MM.1S (cell line): ENCODE data around the gene DUSP7.

Experiments used
- DNase-seq: peaks from one replicate; pipeline ENCODE4 v3.0.0-alpha.2; 2015
- H2AFZ ChIP-seq: fragments of 300-600 bp; sonication (generic); 2 replicates; pipeline ENCODE4 v1.6.0; 2016; ENCODE audit warnings: antibody characterized with exemption, low read length
- H3F3A ChIP-seq: fragments of 300-600 bp; sonication (generic); 2 replicates; pipeline ENCODE4 v1.6.1; 2016; ENCODE audit warnings: mild to moderate bottlenecking, antibody characterized with exemption, low read length, moderate library complexity, mixed read lengths; ENCODE audit not compliant: insufficient read depth
- H3K27ac ChIP-seq: fragments of 300-600 bp; sonication (generic); 2 replicates; pipeline ENCODE4 v1.5.1; 2016; ENCODE audit warnings: mild to moderate bottlenecking, low read length
- H3K27me3 ChIP-seq: fragments of 300-600 bp; sonication (generic); replicated peaks from 2 replicates; pipeline ENCODE4 v1.6.0; 2016; ENCODE audit warnings: low read length; ENCODE audit not compliant: insufficient read depth
- H3K36me3 ChIP-seq: fragments of 300-600 bp; sonication (generic); replicated peaks from 2 replicates; pipeline ENCODE4 v1.6.1; 2016; ENCODE audit warnings: mild to moderate bottlenecking, low read length, mixed read lengths; ENCODE audit not compliant: insufficient read depth
- H3K4me1 ChIP-seq: fragments of 300-600 bp; sonication (generic); 2 replicates; pipeline ENCODE4 v1.6.1; 2016; ENCODE audit warnings: low read length, mixed read lengths
- H3K4me2 ChIP-seq: fragments of 300-600 bp; sonication (generic); 2 replicates; pipeline ENCODE4 v1.6.0; 2016; ENCODE audit warnings: low read depth, low read length
- H3K4me3 ChIP-seq: fragments of 300-600 bp; sonication (generic); 2 replicates; pipeline ENCODE4 v1.5.1; 2016; ENCODE audit warnings: low read length, mixed read lengths
- H3K79me2 ChIP-seq: fragments of 300-600 bp; sonication (generic); 2 replicates; pipeline ENCODE4 v1.6.1; 2016; ENCODE audit warnings: mixed run types, low read length, mixed read lengths
- H3K9ac ChIP-seq: fragments of 300-600 bp; sonication (generic); 2 replicates; pipeline ENCODE4 v1.6.1; 2016; ENCODE audit warnings: low read length, mixed read lengths
- H3K9me2 ChIP-seq: fragments of 300-600 bp; sonication (generic); replicated peaks from 2 replicates; pipeline ENCODE4 v1.6.1; 2016; ENCODE audit warnings: mild to moderate bottlenecking, low read length, mixed read lengths; ENCODE audit not compliant: insufficient read depth
- H3K9me3 ChIP-seq: fragments of 300-600 bp; sonication (generic); replicated peaks from 2 replicates; pipeline ENCODE4 v1.6.1; 2016; ENCODE audit warnings: mild to moderate bottlenecking, low read length, mixed read lengths; ENCODE audit not compliant: insufficient read depth
- H4K20me1 ChIP-seq: fragments of 300-600 bp; sonication (generic); 2 replicates; pipeline ENCODE4 v1.6.1; 2016; ENCODE audit warnings: mild to moderate bottlenecking, low read length, moderate library complexity, mixed read lengths; ENCODE audit not compliant: insufficient read depth
- EZH2 ChIP-seq: fragments of 300-600 bp; sonication (generic); optimal IDR thresholded peaks from 2 replicates; pipeline ENCODE3; 2017; ENCODE audit warnings: low read depth, mild to moderate bottlenecking, antibody characterized with exemption, low read length, mixed read lengths
- EZH2phosphoT487 ChIP-seq: fragments of 300-600 bp; sonication (generic); IDR thresholded peaks from 2 replicates; pipeline ENCODE4 v1.6.1; 2018; ENCODE audit warnings: antibody characterized with exemption, low read length
- TF ChIP-seq, protein P1 (sequence below): fragments of 300-600 bp; sonication (generic); IDR thresholded peaks from 2 replicates; pipeline ENCODE4 v1.5.1; 2016; ENCODE audit warnings: antibody characterized with exemption, low read length, mixed read lengths

Gene DUSP7

DNA sequence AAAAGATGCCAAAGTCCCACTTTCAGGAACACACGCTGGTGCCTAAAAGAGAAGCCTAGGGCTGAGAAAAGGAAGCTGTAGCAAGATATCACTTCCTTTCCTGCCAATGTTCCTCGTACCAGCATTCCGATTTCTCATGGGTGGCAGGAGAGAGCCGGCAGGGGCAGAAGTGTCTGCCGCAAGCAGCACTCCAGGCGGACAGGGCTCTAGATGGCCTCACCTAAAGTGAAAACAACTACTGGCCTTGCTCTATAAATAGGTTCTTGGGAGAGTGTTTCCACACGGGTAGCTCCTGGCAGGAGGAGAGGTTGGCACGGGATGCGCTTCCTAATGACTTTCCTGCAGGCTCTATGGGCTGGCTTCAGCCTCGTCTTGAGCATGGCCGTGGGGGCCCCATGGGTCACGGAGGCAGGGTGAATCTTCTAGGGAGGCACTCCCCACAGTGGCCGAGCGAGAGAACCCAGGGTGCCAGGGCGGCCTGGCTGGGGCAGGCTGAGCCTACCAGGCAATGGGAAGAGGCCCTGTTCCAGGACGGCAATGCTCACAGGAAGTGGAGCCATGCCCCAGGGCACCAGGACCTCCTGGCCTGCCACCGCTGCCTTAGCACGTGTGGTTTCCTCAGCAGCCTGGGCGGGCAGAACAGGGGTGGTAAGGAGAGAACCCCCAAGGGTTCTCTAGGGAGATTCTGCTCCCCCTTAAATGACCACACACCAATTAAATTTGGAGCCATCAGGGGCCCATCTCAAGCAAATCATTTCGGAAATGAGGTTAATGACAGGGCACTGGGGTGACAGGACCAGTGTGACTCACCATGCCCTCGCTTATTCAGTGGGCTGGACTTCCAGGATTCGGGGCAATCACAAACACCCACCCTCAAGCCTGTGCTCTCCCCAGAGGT is 14.6 kb upstream of the DUSP7 start:
- Histone ChIP-seq H3K9me3 (no peaks in the 10 kb centered on the region), H3K9me2 (no peaks in the 10 kb centered on the region), H2AFZ (no peak overlapping the region), H3K4me2 (no peak overlapping the region), H3K4me1 (no peaks in the 10 kb centered on the region), H3K79me2 (no peaks in the 10 kb centered on the region), H3K4me3 (no peak overlapping the region), H3K27ac (no peak overlapping the region), H3K27me3 (no peaks in the 10 kb centered on the region), H4K20me1 (no peaks in the 10 kb centered on the region), H3K9ac (no peak overlapping the region), H3K36me3 (no peaks in the 10 kb centered on the region), H3F3A (no peaks in the 10 kb centered on the region)
- no peak for DNase-seq
- no peak for TF ChIP-seq EZH2
- TF ChIP-seq, protein P1, sequence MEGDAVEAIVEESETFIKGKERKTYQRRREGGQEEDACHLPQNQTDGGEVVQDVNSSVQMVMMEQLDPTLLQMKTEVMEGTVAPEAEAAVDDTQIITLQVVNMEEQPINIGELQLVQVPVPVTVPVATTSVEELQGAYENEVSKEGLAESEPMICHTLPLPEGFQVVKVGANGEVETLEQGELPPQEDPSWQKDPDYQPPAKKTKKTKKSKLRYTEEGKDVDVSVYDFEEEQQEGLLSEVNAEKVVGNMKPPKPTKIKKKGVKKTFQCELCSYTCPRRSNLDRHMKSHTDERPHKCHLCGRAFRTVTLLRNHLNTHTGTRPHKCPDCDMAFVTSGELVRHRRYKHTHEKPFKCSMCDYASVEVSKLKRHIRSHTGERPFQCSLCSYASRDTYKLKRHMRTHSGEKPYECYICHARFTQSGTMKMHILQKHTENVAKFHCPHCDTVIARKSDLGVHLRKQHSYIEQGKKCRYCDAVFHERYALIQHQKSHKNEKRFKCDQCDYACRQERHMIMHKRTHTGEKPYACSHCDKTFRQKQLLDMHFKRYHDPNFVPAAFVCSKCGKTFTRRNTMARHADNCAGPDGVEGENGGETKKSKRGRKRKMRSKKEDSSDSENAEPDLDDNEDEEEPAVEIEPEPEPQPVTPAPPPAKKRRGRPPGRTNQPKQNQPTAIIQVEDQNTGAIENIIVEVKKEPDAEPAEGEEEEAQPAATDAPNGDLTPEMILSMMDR, result no peak
- TF ChIP-seq EZH2phosphoT487, result no peak

DNA sequence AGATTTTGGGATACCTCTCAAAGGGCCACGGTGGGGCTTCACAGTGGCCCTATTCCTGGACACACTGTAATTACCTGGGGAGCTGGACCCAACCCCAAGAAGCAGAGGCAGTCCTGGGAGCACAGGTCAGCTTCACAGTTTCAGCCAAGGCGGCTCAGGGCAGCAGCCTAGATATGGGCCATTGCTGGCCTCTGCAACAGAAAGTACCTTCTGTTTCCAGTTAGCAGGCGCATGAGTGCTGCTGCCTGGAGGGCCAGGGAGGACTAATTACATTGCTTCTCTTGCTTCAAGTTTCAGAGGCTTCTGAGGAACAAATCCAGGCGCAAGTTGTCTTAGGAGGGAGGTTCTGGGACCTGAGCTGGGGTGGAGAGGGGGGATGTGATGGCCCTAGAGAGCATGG is 13.5 kb upstream of the DUSP7 start:
- no peak overlapping the region for H3K27ac ChIP-seq
- H3K4me1 ChIP-seq, result no peaks in the 10 kb centered on the region
- no peaks in the 10 kb centered on the region for H3F3A ChIP-seq
- no peaks in the 10 kb centered on the region for H3K9me3 ChIP-seq
- TF ChIP-seq EZH2phosphoT487, result no peak
- no peak for TF ChIP-seq EZH2
- TF ChIP-seq, protein P1, result no peak
- no peaks in the 10 kb centered on the region for H3K79me2 ChIP-seq
- no peaks in the 10 kb centered on the region for H3K27me3 ChIP-seq
- H3K9ac ChIP-seq, result no peak overlapping the region
- H4K20me1 ChIP-seq, result no peaks in the 10 kb centered on the region
- H3K4me2 ChIP-seq, result no peak overlapping the region
- no peaks in the 10 kb centered on the region for H3K36me3 ChIP-seq
- no peak overlapping the region for H2AFZ ChIP-seq
- H3K4me3 ChIP-seq, result no peak overlapping the region
- no peak for DNase-seq
- H3K9me2 ChIP-seq, result no peaks in the 10 kb centered on the region

DNA sequence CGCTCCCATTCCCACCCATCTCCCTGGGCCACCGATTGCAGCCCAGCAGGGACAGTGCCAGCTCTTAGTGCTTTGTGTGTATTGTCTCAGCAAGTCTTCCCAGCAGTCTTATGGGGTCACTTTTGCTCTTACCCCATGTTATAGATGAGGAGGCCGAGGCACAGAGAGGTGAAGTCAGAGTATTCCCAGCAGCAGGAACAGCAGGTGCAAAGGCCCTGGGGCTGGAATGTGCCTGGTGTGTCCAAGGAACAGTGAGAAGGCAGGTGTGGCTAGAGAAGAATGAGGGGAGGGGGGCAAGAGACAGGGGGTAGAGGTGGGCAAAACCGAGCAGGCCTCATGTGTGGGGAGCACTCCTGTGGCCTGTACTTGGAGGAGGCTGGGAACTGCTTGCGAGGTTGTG is 12.8 kb upstream of the DUSP7 start:
- DNase-seq, result no peak
- Histone ChIP-seq H3K9me3 (no peaks in the 10 kb centered on the region), H3K27ac (no peak overlapping the region), H3K9me2 (no peaks in the 10 kb centered on the region), H3K79me2 (no peaks in the 10 kb centered on the region), H2AFZ (no peak overlapping the region), H3K9ac (no peak overlapping the region), H3K36me3 (no peaks in the 10 kb centered on the region), H3K4me3 (no peak overlapping the region), H3K4me2 (no peak overlapping the region), H3F3A (no peaks in the 10 kb centered on the region), H3K4me1 (no peaks in the 10 kb centered on the region), H3K27me3 (no peaks in the 10 kb centered on the region), H4K20me1 (no peaks in the 10 kb centered on the region)
- TF ChIP-seq, protein P1, result no peak
- TF ChIP-seq EZH2phosphoT487, result no peak
- TF ChIP-seq EZH2, result no peak
